ENCODE data around the gene IPP.
"Not testable (repeated sequence)": the region's sequence is repeated elsewhere in the genome, so short reads cannot be mapped to it uniquely, and the experiment has no call there.

IPP gene

GRCh38 chr1:45722809-45723208 lies 27.6 kb downstream of the IPP start:
- no peak for DNase-seq (ENCODE audit: low read depth)
- no peak for TF ChIP-seq CTCF (IDR thresholded peaks at IDR 0.05; ENCODE audit: insufficient read depth, low read depth, low read length, missing control alignments)
- H3K4me3 ChIP-seq (ENCODE audit: low read length), result no peak overlapping the region

- no peak for DNase-seq (ENCODE audit: low read depth)
- no peak overlapping the region for H3K4me3 ChIP-seq (ENCODE audit: low read length)
- TF ChIP-seq CTCF (IDR thresholded peaks at IDR 0.05; ENCODE audit: insufficient read depth, low read depth, low read length, missing control alignments), result no peak
Measured at GRCh38 chr1:45721207-45721606, 29.2 kb downstream of the IPP start.

- H3K4me3 ChIP-seq (ENCODE audit: low read length), result no peak overlapping the region
- DNase-seq (ENCODE audit: low read depth), result no peak
- TF ChIP-seq CTCF (IDR thresholded peaks at IDR 0.05; ENCODE audit: insufficient read depth, low read depth, low read length, missing control alignments), result no peak
Measured at GRCh38 chr1:45718289-45718688, 32.2 kb downstream of the IPP start.

- H3K4me3 ChIP-seq (ENCODE audit: low read length), result not testable (repeated sequence)
- DNase-seq (ENCODE audit: low read depth), result peak; percentile 24
Measured at GRCh38 chr1:45717386-45717785, 33.1 kb downstream of the IPP start.

GRCh38 chr1:45716700-45717099 lies 33.8 kb downstream of the IPP start:
- DNase-seq (ENCODE audit: low read depth), result no peak
- no peak overlapping the region for H3K4me3 ChIP-seq (ENCODE audit: low read length)
- TF ChIP-seq CTCF (IDR thresholded peaks at IDR 0.05; ENCODE audit: insufficient read depth, low read depth, low read length, missing control alignments), result no peak

- no peak overlapping the region for H3K4me3 ChIP-seq (ENCODE audit: low read length)
- TF ChIP-seq CTCF (IDR thresholded peaks at IDR 0.05; ENCODE audit: insufficient read depth, low read depth, low read length, missing control alignments), result no peak
- no peak for DNase-seq (ENCODE audit: low read depth)
Measured at GRCh38 chr1:45713711-45714110, 36.7 kb downstream of the IPP start.

- H3K4me3 ChIP-seq (ENCODE audit: low read length), result no peak overlapping the region
- DNase-seq (ENCODE audit: low read depth), result peak; percentile 6
- no peak for TF ChIP-seq CTCF (IDR thresholded peaks at IDR 0.05; ENCODE audit: insufficient read depth, low read depth, low read length, missing control alignments)
Measured at GRCh38 chr1:45704637-45705036, 45.8 kb downstream of the IPP start.

GRCh38 chr1:45694823-45695222 lies 55.6 kb downstream of the IPP start:
- TF ChIP-seq CTCF (IDR thresholded peaks at IDR 0.05; ENCODE audit: insufficient read depth, low read depth, low read length, missing control alignments), result no peak

GRCh38 chr1:45693811-45694210 lies 56.6 kb downstream of the IPP start:
- H3K4me3 ChIP-seq (ENCODE audit: low read length); DNase-seq (ENCODE audit: low read depth): not testable (repeated sequence)

More at GRCh38 chr1:45694823-45695222, 55.6 kb downstream of the IPP start:
- no peak overlapping the region for H3K4me3 ChIP-seq (ENCODE audit: low read length)
- no peak for DNase-seq (ENCODE audit: low read depth)
